Measurements from ENCODE around the gene SFTA2. TPM values are rescaled to one million over a fixed set of nuclear protein-coding genes. Genes with fewer than 3 reads are reported as not detected.
"Not testable (repeated sequence)": the region's sequence is repeated elsewhere in the genome, so short reads cannot be mapped to it uniquely, and the experiment has no call there.

SFTA2 gene
- total RNA-seq, 1 donor from 2014 or later, result not detected

GRCh38 chr6:30915591-30915946 lies 16.4 kb downstream of the SFTA2 start:
- FAIRE-seq, result no peak
- DNase-seq (ENCODE audit: low read depth), result peak; percentile 64
- TF ChIP-seq CTCF (IDR thresholded peaks at IDR 0.05; ENCODE audit: insufficient read depth, low read length, severe bottlenecking), result peak; percentile 77
- Histone ChIP-seq H3K36me3 (ENCODE audit: control insufficient read depth, insufficient read depth, low read length) (peaks cover 19% of the 10 kb centered on the region), H3K4me3 (ENCODE audit: low read depth, low read length) (no peak overlapping the region), H3K27me3 (ENCODE audit: control insufficient read depth, insufficient read depth, low read length) (no peaks in the 10 kb centered on the region)

GRCh38 chr6:30914854-30915590 lies 16.9 kb downstream of the SFTA2 start:
- TF ChIP-seq CTCF (IDR thresholded peaks at IDR 0.05; ENCODE audit: insufficient read depth, low read length, severe bottlenecking), result no peak
- no peak for FAIRE-seq

GRCh38 chr6:30914076-30914853 lies 17.7 kb downstream of the SFTA2 start, which contains the start of gene VARS2:
Gene VARS2 (plus strand): TSS chr6:30914238. CDS start chr6:30914837, 599 bp downstream.
- DNase-seq (ENCODE audit: low read depth), result peak; percentile 86
- H3K36me3 ChIP-seq (ENCODE audit: control insufficient read depth, insufficient read depth, low read length), result peaks cover 16% of the 10 kb centered on the region
- peak; percentile 63 for TF ChIP-seq CTCF (IDR thresholded peaks at IDR 0.05; ENCODE audit: insufficient read depth, low read length, severe bottlenecking)

More at GRCh38 chr6:30914854-30915590, 16.9 kb downstream of the SFTA2 start:
- peak overlapping the region; percentile 55 for H3K4me3 ChIP-seq (ENCODE audit: low read depth, low read length)
- H3K27me3 ChIP-seq (ENCODE audit: control insufficient read depth, insufficient read depth, low read length), result no peaks in the 10 kb centered on the region
- peaks cover 17% of the 10 kb centered on the region for H3K36me3 ChIP-seq (ENCODE audit: control insufficient read depth, insufficient read depth, low read length)
- no peak for DNase-seq (ENCODE audit: low read depth)

GRCh38 chr6:30913721-30914075 lies 18.3 kb downstream of the SFTA2 start:
- H3K4me3 ChIP-seq (ENCODE audit: low read depth, low read length), result peak overlapping the region; percentile 21
- no peak for DNase-seq (ENCODE audit: low read depth)
- no peaks in the 10 kb centered on the region for H3K27me3 ChIP-seq (ENCODE audit: control insufficient read depth, insufficient read depth, low read length)
- H3K36me3 ChIP-seq (ENCODE audit: control insufficient read depth, insufficient read depth, low read length), result peaks cover 16% of the 10 kb centered on the region
- no peak for TF ChIP-seq CTCF (IDR thresholded peaks at IDR 0.05; ENCODE audit: insufficient read depth, low read length, severe bottlenecking)
- no peak for FAIRE-seq

More at GRCh38 chr6:30914076-30914853, 17.7 kb downstream of the SFTA2 start, which contains the start of gene VARS2:
- peak within 1 kb of the TSS; percentile 55 for H3K4me3 ChIP-seq (ENCODE audit: low read depth, low read length)
- H3K27me3 ChIP-seq (ENCODE audit: control insufficient read depth, insufficient read depth, low read length), result no peaks in the 10 kb centered on the region
- no peak for FAIRE-seq

GRCh38 chr6:30912746-30913520 lies 19.0 kb downstream of the SFTA2 start:
- FAIRE-seq (no peak), DNase-seq (ENCODE audit: low read depth) (no peak)
- no peaks in the 10 kb centered on the region for H3K27me3 ChIP-seq (ENCODE audit: control insufficient read depth, insufficient read depth, low read length)
- TF ChIP-seq CTCF (IDR thresholded peaks at IDR 0.05; ENCODE audit: insufficient read depth, low read length, severe bottlenecking), result no peak
- no peak overlapping the region for H3K4me3 ChIP-seq (ENCODE audit: low read depth, low read length)
- peaks cover 13% of the 10 kb centered on the region for H3K36me3 ChIP-seq (ENCODE audit: control insufficient read depth, insufficient read depth, low read length)

GRCh38 chr6:30910473-30910872 lies 21.5 kb downstream of the SFTA2 start:
- not testable (repeated sequence) for FAIRE-seq; DNase-seq (ENCODE audit: low read depth); H3K27me3 ChIP-seq (ENCODE audit: control insufficient read depth, insufficient read depth, low read length); H3K4me3 ChIP-seq (ENCODE audit: low read depth, low read length)
- peaks cover 12% of the 10 kb centered on the region for H3K36me3 ChIP-seq (ENCODE audit: control insufficient read depth, insufficient read depth, low read length)

All from bronchial epithelial cell (primary cell).